Endometrium (tissue), 2 donors: ENCODE measurements around the gene SDR39U1.
"Not testable (repeated sequence)": the region's sequence is repeated elsewhere in the genome, so short reads cannot be mapped to it uniquely, and the experiment has no call there.

ENCODE experiments used
- FAIRE-seq: peaks from 2 replicates; lab custom pipeline; 2012; peaks lifted over from hg19 to GRCh38; lab: Jason Lieb, UNC
- donor health status: control.
- donor health status: control.

The SDR39U1 gene

GRCh38 chr14:24442240-24443052, at the start of gene SDR39U1:
Gene SDR39U1, minus strand, starts transcription at chr14:24442776. Its CDS starts 7 bp downstream, at chr14:24442769.
- FAIRE-seq, result peak; percentile 97

- FAIRE-seq, result not testable (repeated sequence)
Measured at GRCh38 chr14:24491586-24492408, 49.2 kb upstream of the SDR39U1 start.

DNA sequence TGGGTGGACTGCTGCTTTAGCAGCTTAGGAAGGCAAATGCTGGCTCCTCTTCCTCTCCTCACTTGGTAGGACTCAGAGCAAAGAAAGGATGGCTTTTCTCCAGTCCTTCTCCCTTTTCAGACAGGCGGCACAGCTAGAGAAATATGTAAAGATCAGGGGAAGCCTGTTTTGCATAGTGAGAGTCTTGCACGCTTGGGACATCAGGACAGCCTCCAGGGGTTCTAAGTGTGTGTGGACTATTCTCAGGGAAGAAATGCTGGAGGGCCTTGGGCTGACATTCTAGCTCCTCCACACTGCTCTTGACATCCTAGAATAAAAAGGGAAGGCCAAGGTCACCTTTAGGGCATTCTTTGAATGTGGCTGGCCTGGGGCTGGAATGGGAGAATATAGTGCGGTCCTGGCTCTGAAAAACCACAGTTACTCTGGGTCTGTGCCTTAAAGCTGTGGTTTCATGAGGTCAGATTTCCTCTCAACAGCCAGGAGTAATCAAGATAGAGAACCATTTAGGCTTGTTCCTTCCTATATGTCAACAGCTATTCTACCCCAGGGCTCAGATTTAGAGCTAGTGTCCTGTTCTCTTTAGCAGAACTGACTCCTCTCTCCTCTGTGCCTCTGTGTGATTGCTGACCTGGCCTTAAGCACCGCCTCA, 41.2 kb upstream of the SDR39U1 start:
- FAIRE-seq, result no peak

DNA sequence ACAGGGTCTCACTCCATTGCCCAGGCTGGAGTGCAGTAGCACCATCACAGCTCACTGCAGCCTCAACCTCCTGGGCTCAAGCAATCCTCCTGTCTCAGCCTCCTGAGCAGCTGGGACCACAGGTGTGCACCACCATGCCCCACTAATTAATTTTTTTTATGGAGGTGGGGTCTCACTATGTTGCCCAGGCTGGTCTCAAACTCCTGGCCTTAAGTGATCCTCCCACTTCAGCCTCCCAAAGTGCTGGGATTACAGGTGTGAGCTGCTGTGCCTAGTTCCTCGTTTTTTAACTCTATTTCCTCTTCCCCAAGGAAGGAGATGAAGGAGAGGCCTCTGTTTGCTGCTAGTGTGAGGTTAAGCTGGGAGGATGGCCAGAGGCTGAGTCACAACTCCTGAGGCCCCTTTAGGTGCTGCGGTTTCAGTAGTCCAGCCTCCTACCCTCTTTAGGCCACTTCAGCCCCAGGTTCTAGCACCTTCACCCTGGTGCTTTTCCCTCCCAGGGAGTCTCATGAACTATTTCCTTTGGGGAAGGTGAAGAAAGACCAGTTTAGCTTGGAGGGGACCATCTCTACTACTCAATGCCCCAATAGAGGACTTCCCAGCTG, 40.2 kb upstream of the SDR39U1 start:
- FAIRE-seq, result not testable (repeated sequence)

GRCh38 chr14:24481622-24482324, 39.2 kb upstream of the SDR39U1 start:
- no peak for FAIRE-seq

DNA sequence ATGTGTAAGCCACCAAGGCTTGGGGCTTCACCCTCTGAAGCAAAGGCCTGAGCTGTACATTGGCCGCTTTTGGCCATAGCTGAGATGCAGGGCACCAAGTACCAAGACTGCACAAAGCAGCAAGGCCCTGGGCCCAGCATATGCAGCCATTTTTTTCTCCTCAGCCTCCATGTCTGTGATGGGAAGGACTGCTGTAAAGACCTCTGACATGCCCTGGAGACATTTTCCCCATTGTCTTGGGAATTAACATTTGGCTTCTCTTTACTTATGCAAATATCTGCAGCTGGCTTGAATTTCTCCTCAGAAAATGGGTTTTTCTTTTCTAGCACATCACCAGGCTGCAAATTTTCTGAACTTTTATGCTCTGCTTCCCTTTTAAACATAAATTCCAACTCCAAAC, 37.4 kb upstream of the SDR39U1 start:
- not testable (repeated sequence) for FAIRE-seq

- FAIRE-seq, result no peak
Measured at GRCh38 chr14:24475261-24475660, 32.7 kb upstream of the SDR39U1 start.

DNA sequence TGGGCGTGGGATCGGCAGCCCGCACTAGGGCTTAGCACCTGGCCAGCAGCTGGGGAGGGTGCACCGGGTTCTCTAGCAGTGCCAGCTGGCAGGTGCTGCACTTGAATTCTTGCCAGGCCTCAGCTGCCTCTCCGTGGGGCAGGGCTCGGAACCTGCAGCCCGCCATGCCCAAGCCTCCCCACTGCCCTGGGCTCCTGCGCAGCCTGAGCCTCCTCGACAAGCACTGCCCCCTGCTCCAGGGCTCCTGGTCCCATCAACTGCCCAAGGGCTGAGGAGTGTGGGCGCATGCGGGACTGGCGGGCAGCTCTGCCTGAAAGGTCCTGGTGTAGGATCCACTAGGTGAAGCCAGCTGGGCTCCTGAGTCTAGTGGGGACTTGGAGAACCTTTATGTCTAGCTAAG, 30.6 kb upstream of the SDR39U1 start:
- FAIRE-seq, result no peak

- FAIRE-seq, result not testable (repeated sequence)
Measured at GRCh38 chr14:24470450-24470849, 27.9 kb upstream of the SDR39U1 start.

DNA sequence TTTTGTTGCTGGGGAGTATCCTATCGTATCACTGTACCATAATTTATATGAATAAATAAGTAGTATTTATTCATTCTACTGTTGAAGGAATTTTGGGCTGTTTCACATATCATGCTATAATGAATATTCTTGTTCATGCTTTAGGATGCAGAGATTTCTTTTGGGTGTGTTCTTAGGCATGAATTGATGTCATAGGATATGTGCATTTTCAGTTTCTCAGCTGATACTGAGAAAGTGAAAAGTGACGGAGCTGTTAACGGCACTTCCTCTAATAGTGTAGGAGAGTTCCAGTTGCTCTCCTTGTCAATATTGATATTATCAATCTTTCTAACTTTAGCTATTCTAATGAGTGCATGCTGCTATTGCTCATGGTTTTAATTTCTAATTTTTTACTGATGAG, 23.2 kb upstream of the SDR39U1 start:
- FAIRE-seq, result no peak

- no peak for FAIRE-seq
Measured at GRCh38 chr14:24465368-24465767, 22.8 kb upstream of the SDR39U1 start.

- no peak for FAIRE-seq
Measured at GRCh38 chr14:24463884-24464785, 21.6 kb upstream of the SDR39U1 start.

DNA sequence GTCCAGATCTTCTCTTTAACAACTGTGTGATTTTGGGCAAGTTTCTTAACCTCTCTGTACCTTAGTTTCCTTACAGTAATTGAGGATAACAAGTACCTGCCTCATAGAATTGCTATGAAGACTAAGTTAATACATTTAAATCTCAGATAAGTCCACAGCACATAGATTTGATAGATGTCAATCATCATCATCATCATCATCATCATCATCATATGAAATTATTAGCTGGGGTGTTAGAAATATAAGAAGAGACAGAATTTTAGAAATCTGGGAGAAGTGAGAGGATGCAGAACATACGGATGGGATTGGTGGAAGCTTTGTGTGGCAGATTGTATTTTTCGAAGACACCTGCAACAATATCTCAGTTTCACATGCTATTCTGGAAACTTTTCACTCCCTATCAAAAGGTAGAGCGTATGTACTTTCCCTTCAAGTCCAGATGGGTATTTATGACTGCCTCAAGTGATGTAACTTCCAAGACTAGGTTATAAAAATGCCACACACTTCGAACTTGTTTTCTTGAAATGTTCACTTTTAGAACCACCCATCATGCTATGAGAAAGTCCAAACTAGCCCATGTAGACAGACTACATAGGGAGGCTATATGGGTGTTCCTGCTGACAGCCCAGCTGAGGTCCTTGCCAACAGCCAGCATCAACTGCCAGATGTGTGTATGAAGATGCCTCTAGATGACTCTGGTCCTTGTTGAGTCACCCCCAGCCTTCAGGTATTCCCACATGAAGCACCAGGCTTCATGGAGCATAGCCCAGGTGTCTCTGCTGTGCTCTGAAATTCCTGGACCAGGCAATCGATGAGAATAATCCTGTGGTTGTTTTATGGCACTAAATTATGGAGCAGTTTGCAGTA, 20.7 kb upstream of the SDR39U1 start:
- no peak for FAIRE-seq

DNA sequence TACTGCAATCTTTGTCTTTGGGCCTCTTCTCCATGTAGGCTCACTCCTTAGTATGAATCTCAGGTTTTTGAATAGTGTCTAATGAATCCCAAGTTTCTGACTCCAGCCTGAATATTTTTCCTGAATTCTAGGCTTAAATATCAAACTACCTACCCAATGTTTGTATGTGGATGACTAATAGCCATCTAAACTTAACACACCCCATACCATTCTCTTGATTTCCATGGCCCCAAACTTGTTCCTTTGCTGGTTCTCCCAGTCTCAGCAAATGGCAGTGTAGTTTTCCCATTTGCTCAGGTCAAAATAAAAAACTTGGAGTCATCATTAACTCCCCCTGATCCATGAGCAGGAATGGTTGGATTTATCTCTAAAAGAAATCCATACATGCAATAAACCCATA, 18.8 kb upstream of the SDR39U1 start:
- FAIRE-seq, result no peak

DNA sequence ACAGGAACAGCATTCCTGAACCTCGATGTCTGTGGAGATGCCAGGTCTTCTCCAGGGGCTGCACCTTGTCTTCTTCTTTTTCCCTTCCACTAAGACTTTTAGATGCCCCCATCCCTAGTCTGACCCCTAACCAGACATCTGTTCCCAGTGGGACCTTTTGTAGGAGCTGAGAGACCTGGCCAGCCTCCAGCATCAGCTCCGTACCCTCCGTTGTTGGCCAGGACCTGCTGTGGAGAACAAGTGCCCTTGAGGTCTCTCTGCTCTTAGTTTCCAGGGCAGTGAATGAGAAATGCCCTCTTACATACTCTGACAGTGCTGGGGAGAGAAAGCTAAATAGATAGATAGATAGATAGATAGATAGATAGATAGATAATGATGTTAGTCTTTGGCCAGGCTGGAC, 16.8 kb upstream of the SDR39U1 start:
- no peak for FAIRE-seq

- FAIRE-seq, result no peak
Measured at GRCh38 chr14:24458736-24459135, 16.2 kb upstream of the SDR39U1 start.

DNA sequence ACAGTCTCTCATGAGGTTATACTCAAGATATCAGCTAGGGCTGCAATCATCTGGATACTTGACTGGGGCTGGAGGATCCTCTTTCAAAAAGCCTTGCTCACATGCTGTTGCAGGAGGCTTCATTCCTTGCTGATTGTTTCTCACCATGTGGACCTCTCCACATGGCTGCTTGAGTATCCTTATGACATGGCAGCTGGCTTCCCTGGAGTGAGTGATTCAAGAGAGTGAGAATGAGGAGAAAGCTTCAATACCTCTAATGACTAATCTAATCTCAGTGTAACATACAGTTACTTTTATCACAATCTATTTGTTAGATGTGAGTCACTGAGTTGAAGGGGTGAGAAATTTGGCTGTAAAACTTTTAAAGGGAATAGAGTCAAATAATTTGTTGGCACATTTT, 14.4 kb upstream of the SDR39U1 start:
- FAIRE-seq, result no peak

DNA sequence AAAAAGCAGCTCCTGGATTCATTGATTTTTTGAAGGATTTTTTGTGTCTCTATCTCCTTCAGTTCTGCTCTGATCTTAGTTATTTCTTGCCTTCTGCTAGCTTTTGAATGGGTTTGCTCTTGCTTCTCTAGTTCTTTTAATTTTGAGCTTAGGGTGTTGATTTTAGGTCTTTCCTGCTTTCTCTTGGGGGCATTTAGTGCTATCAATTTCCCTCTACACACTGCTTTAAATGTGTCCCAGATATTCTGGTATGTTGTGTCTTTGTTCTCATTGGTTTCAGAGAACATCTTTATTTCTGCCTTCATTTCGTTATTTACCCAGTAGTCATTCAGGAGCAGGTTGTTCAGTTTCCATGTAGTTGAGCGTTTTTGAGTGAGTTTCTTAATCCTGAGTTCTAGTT, 8.3 kb upstream of the SDR39U1 start:
- FAIRE-seq, result not testable (repeated sequence)

GRCh38 chr14:24443053-24443665, 583 bp upstream of the SDR39U1 start:
- no peak for FAIRE-seq
